Heart left ventricle (tissue), 16 donors: ENCODE data around the gene DNAH1. TPM values are rescaled to one million over a fixed set of nuclear protein-coding genes. Genes with fewer than 3 reads are reported as not detected.

Experiments
- ATAC-seq, 4 donors: fragments of 200-7000 bp; cut with Tn5 transposase; one replicate each; pipeline ENCODE4 v1.9.1; 2020 to 2022; ENCODE audit warnings: moderate library complexity in 4 of 4, mild to moderate bottlenecking in 3 of 4, moderate number of reproducible peaks in 1 of 4
- DNase-seq, 5 donors: peaks; one replicate each; pipeline ENCODE4 v3.0.0-alpha.2; 2020
- H3K27ac ChIP-seq, 12 donors: fragments of 200-600 bp; sonication (generic) in 4 of 12; one replicate each; pipeline versions ENCODE4 v1.5.0 to v1.8.0; 2016 to 2022; ENCODE audit warnings: mild to moderate bottlenecking in 2 of 12
- H3K27me3 ChIP-seq, 9 donors: fragments of 200-600 bp; sonication (generic) in 2 of 9; one replicate each; pipeline versions ENCODE4 v1.5.1 to v1.8.0; 2016 to 2022; ENCODE audit warnings: mild to moderate bottlenecking in 3 of 9
- H3K36me3 ChIP-seq, 9 donors: fragments of 200-600 bp; sonication (generic) in 2 of 9; one replicate each; pipeline versions ENCODE4 v1.5.0 to v1.8.0; 2018 to 2022; ENCODE audit warnings: mild to moderate bottlenecking in 2 of 9
- H3K4me1 ChIP-seq, 12 donors: fragments of 200-600 bp; sonication (generic) in 4 of 12; one replicate each; pipeline versions ENCODE4 v1.5.0 to v1.8.0; 2016 to 2022; ENCODE audit warnings: mild to moderate bottlenecking in 3 of 12
- H3K4me3 ChIP-seq, 12 donors: fragments of 200-600 bp; sonication (generic) in 4 of 12; one replicate each; pipeline versions ENCODE4 v1.5.0 to v1.8.0; 2017 to 2022; ENCODE audit warnings: mild to moderate bottlenecking in 9 of 12, moderate library complexity in 4 of 12
- H3K9me3 ChIP-seq, 12 donors: fragments of 200-600 bp; sonication (generic) in 4 of 12; one replicate each; pipeline versions ENCODE4 v1.5.0 to v1.8.0; 2016 to 2022; ENCODE audit warnings: mild to moderate bottlenecking in 1 of 12
- POLR2A ChIP-seq, 2 donors: fragments of 450-650 bp; IDR thresholded peaks; one replicate each; pipeline ENCODE4 v1.6.1; 2017; ENCODE audit warnings: antibody characterized with exemption in 2 of 2, mild to moderate bottlenecking in 2 of 2, moderate library complexity in 2 of 2
- WGBS, 4 donors: extraction: QIAGEN DNeasy Blood & Tissue Kit in 2 of 4; methylation state at CpG; one replicate each; pipeline versions ENCODE4 v1.1.5 to v1.1.7; 2013 to 2018; 5-methylcytosine and 5-hydroxymethylcytosine counted together
- intact Hi-C, 10 donors: fragments of 100-400 bp; cut with DNase I; formaldehyde crosslinking; loops; one replicate each; pipeline versions ENCODE4 v1.11.1 to v1.14.2; 2022
- polyA plus RNA-seq, 2 donors: library from polyadenylated mRNA; stranded (reverse); fragments of 200-250 nt; gene quantifications; one replicate each; pipeline ENCODE4 v1.2.3, GENCODE V29; 2013
- total RNA-seq, 9 donors: library from RNA; depleted of rRNA in 2 of 9; stranded (reverse); fragments of >200 nt in 2 of 9; fragmentation: NEBNext Ultra II Directional in 3 of 9; extraction: Animal tissue kit (Norgen Biotek cat#: 25700) in 3 of 9; gene quantifications; one replicate each; pipeline versions ENCODE4 v1.1.0 to v1.2.4, GENCODE V29; 2016 to 2023
- TF ChIP-seq, protein P1 (sequence below), 12 donors: fragments of 200-600 bp; sonication (generic) in 4 of 12; IDR thresholded peaks; one replicate each; pipeline versions ENCODE4 v1.5.0 to v1.8.0; 2018 to 2022; ENCODE audit warnings: antibody characterized with exemption in 12 of 12, mild to moderate bottlenecking in 5 of 12
- donor health status: ischemic (EF 13 %, LVEDD 7.1; RV severe dilation, severe dysfunction).
- donor health status: healthy with polysubstance abuse.
- donor health status: DM: no; HTN: yes; CAD: no.
- donor health status: DM: no; HTN: no; CAD: no.
- donor health status: ischemic (EF 25% LVEDD 6.9; RV normal size, moderate dysfunction).
- donor health status: ischemic (EF 25% LVEDD 5.7; RV mildly dilated, moderate dysfunction).
- donor health status: healthy.
- donor health status: DM: yes; HTN: yes; CAD: no.
- donor health status: ischemic (EF 35%, LVEDD 5.7; RV mildly dilated, moderate dysfunction).
- donor health status: nonischemic (EF 11% LVEDD 7.7; RV severe dilation, severe dysfunction).
- donor health status: DM: yes; HTN: yes; CAD: no.
- donor health status: PGD.
- donor health status: ischemic (EF 29% LVEDD 5.4; RV normal size, mild dysfunction).
- donor health status: nonischemic (EF 23%, LVEDD 6.1; RV moderate dilation, normal function).

The DNAH1 gene
- total and polyA plus RNA-seq, 11 donors, result 0.95 to 6.6 (median 2.8) TPM

DNA sequence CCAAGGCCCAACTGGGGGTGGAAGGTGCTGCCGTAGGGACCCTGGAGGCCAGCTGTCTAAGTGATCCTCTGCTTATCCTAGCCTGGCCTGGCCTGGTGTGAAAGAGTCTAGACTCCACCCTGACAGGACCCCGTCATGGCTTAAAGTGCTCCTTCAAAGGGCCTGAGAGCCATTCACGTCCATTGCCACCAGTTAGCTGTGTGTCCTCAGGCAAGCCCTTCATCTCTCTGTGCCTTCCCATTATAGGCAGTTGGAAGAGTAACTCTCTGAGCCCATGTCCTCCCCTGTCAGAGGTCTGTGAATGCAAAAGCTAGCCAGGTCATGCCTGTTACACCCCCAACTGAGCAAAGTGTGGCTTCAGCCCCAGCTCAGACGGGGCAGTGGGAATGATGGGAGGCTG, 9.1 kb upstream of the DNAH1 start:
- H3K9me3 ChIP-seq, result no peaks in the 10 kb centered on the region
- no peak overlapping the region for H3K27ac ChIP-seq
- ATAC-seq (no peak), DNase-seq (no peak)
- intact Hi-C loops, result loop anchor here in 1 of 10 donors (10.0 kb wide), 1 partner anchor 78 kb away; no protein-coding TSS in a partner anchor
- H3K4me3 ChIP-seq, result no peak overlapping the region
- TF ChIP-seq, protein P1, sequence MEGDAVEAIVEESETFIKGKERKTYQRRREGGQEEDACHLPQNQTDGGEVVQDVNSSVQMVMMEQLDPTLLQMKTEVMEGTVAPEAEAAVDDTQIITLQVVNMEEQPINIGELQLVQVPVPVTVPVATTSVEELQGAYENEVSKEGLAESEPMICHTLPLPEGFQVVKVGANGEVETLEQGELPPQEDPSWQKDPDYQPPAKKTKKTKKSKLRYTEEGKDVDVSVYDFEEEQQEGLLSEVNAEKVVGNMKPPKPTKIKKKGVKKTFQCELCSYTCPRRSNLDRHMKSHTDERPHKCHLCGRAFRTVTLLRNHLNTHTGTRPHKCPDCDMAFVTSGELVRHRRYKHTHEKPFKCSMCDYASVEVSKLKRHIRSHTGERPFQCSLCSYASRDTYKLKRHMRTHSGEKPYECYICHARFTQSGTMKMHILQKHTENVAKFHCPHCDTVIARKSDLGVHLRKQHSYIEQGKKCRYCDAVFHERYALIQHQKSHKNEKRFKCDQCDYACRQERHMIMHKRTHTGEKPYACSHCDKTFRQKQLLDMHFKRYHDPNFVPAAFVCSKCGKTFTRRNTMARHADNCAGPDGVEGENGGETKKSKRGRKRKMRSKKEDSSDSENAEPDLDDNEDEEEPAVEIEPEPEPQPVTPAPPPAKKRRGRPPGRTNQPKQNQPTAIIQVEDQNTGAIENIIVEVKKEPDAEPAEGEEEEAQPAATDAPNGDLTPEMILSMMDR (IDR thresholded peaks at IDR 0.05), result no peak
- no peak for TF ChIP-seq POLR2A (IDR thresholded peaks at IDR 0.05)
- H3K27me3 ChIP-seq, result no peaks in the 10 kb centered on the region
- H3K36me3 ChIP-seq, result peaks cover 0 to 8% (median 0%) of the 10 kb centered on the region in 9 donors
- no peaks in the 10 kb centered on the region for H3K4me1 ChIP-seq
- 81 to 95% (median 91%) methylated on average over 4 of the region's 4 CpGs for WGBS, 4 donors

DNA sequence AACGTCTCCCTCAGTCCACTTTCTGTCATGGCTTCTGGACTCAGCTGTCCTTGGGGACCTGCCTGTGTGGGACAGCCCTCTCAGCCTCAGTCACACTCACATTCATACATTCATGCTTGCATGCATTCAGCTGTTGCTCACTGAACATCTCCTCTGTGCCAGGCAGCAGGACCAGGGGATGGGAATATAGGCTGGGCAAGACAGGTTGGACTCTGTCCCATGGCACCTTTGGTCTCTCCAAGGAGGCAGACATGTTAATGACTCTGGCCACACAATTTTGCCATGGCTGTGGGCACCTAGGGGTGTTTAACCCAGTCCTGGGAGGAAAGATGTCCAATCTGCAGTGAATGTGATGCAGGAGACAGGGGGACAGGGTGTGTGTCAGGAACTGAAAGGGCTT, 7.8 kb upstream of the DNAH1 start:
- peaks cover 0 to 10% (median 0%) of the 10 kb centered on the region in 12 donors for H3K4me1 ChIP-seq
- H3K27ac ChIP-seq, result no peak overlapping the region
- intact Hi-C loops, result loop anchor here in 1 of 10 donors (10.0 kb wide), 1 partner anchor 76 kb away; no protein-coding TSS in a partner anchor
- no peaks in the 10 kb centered on the region for H3K9me3 ChIP-seq
- DNase-seq (no peak), ATAC-seq (no peak)
- peaks cover 0 to 8% (median 0%) of the 10 kb centered on the region in 9 donors for H3K36me3 ChIP-seq
- H3K27me3 ChIP-seq, result no peaks in the 10 kb centered on the region
- H3K4me3 ChIP-seq, result no peak overlapping the region
- 0 to 76% (median 61%) methylated on average over 1 of the region's 1 CpG for whole genome bisulfite sequencing, 4 donors
- TF ChIP-seq, protein P1 (IDR thresholded peaks at IDR 0.05), result no peak
- TF ChIP-seq POLR2A (IDR thresholded peaks at IDR 0.05), result no peak

DNA sequence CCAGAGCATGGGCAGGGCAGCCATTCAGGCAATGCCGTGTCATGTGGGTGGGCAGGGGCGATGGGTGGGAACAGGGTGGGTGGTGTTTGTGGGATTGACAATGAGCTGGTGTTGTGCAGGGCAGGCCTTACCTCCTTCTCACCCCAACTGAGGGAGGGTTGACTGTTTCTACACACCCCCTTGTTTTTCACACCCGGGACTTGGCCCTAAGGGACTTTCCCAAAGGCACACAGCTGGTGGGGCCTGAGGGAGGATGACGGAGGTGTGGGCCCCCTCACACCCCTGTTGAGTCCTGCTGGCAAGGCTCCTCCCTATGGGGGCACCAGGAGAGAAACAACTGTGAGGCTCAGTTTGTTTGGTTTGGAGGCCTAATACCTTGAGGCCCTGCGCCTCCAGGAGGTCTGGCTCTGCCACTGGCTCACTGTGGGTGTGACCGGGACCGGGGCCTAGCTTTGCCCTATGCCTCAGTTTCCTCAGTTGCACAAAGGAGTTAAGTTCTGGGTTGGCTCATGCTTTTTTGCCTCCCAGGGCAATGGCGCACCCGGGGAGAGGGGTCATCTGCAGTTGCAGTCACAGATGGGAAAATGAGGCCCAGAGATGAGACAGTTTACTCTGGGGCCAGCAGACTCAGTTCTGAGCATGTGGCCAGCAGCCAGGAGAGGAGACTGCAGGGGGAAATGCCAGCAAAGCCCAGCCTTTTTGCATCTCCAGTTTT, 5.1 kb upstream of the DNAH1 start:
- Histone ChIP-seq H3K4me1 (peaks cover 0 to 25% (median 4%) of the 10 kb centered on the region in 12 donors), H3K27ac (no peak overlapping the region), H3K36me3 (peaks cover 0 to 8% (median 0%) of the 10 kb centered on the region in 9 donors), H3K9me3 (no peaks in the 10 kb centered on the region), H3K27me3 (no peaks in the 10 kb centered on the region), H3K4me3 (no peak overlapping the region)
- TF ChIP-seq, protein P1 (IDR thresholded peaks at IDR 0.05), result no peak
- no peak for TF ChIP-seq POLR2A (IDR thresholded peaks at IDR 0.05)
- no peak for ATAC-seq
- 84 to 94% (median 87%) methylated on average over 8 to 9 of the region's 9 CpGs for WGBS, 4 donors
- intact Hi-C loops, result no loop called here
- DNase-seq, result no peak

DNA sequence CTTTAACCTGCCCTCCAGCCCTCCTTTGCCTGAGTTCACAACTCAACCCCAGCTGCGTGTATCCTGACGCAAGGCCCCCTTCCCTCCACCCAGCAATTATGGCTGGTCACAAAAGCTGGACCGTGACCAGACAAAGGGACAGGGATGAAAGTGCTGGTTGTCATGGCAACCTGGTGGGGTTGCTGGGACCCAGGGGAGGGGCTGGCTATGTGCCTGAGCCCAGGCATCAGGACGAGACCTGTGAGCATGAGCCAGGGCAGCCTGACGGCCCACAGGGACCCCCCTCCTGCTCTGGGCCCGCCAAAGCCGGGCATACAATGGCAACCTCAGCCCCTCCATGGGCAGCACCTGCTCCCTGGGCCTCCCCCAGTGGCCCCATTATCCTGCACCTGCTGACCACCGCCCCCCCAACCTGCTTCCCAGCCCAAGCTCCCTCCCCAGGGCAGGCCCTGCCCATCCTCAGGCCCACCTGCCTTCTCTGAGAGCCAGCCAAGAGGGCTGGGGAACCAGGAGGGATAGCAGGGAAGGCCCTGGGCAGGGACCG, 4.5 kb upstream of the DNAH1 start:
- peaks cover 0 to 8% (median 0%) of the 10 kb centered on the region in 9 donors for H3K36me3 ChIP-seq
- DNase-seq (no peak), ATAC-seq (no peak)
- intact Hi-C loops, result no loop called here
- TF ChIP-seq, protein P1 (IDR thresholded peaks at IDR 0.05), result no peak
- no peak for TF ChIP-seq POLR2A (IDR thresholded peaks at IDR 0.05)
- no peak overlapping the region for H3K4me3 ChIP-seq
- no peaks in the 10 kb centered on the region for H3K9me3 ChIP-seq
- H3K27ac ChIP-seq, result no peak overlapping the region
- no peaks in the 10 kb centered on the region for H3K27me3 ChIP-seq
- WGBS, 4 donors, result 88 to 94% (median 90%) methylated on average over 5 to 9 of the region's 9 CpGs
- H3K4me1 ChIP-seq, result peaks cover 0 to 25% (median 4%) of the 10 kb centered on the region in 12 donors
